HepG2 (cell line): ENCODE results near the gene INTS12. TPM values are rescaled to one million over a fixed set of nuclear protein-coding genes. Genes with fewer than 3 reads are reported as not detected.

ENCODE experiments used
- CAMTA2 ChIP-seq: sonication (generic); formaldehyde crosslinking; IDR thresholded peaks from 2 replicates; pipeline ENCODE4 v1.4.0; 2020; ENCODE audit warnings: mild to moderate bottlenecking, missing genetic modification reagents, borderline replicate concordance
- DNMT1 ChIP-seq: sonication (generic); formaldehyde crosslinking; IDR thresholded peaks from 2 replicates; pipeline ENCODE4 v1.5.1; 2020; ENCODE audit warnings: mild to moderate bottlenecking, missing genetic modification reagents
- PAWR ChIP-seq: sonication (generic); formaldehyde crosslinking; IDR thresholded peaks from 2 replicates; pipeline ENCODE4 v1.4.0; 2020; ENCODE audit warnings: missing genetic modification reagents, mild to moderate bottlenecking, borderline replicate concordance
- REL ChIP-seq: sonication (generic); formaldehyde crosslinking; conservative IDR thresholded peaks from 2 replicates; pipeline ENCODE4 v1.8.0; 2022; ENCODE audit warnings: mild to moderate bottlenecking, missing genetic modification reagents, moderate library complexity
- RFX1 ChIP-seq: fragments of 450-650 bp; IDR thresholded peaks from 2 replicates; pipeline ENCODE4 v1.6.1; 2017
- SRSF1 ChIP-seq: fragments of 200-400 bp; formaldehyde crosslinking; optimal IDR thresholded peaks from 2 replicates; pipeline ENCODE3; 2017; ENCODE audit warnings: mild to moderate bottlenecking, low read depth, low read length, moderate library complexity
- ZNF225 ChIP-seq: sonication (generic); formaldehyde crosslinking; IDR thresholded peaks from 2 replicates; pipeline ENCODE4 v1.4.0; 2020; ENCODE audit warnings: mild to moderate bottlenecking, missing genetic modification reagents
- ZNF414 ChIP-seq: sonication (generic); formaldehyde crosslinking; IDR thresholded peaks from 2 replicates; pipeline ENCODE4 v1.5.0; 2020; ENCODE audit warnings: missing genetic modification reagents
- ZNF557 ChIP-seq: sonication (generic); formaldehyde crosslinking; IDR thresholded peaks from 2 replicates; pipeline ENCODE4 v1.4.0; 2020; ENCODE audit warnings: missing genetic modification reagents
- ZNF570 ChIP-seq: sonication (generic); formaldehyde crosslinking; IDR thresholded peaks from 2 replicates; pipeline ENCODE4 v1.4.0; 2020; ENCODE audit warnings: mild to moderate bottlenecking, missing genetic modification reagents, borderline replicate concordance
- ZNF574 ChIP-seq: sonication (generic); formaldehyde crosslinking; IDR thresholded peaks from 2 replicates; pipeline ENCODE4 v1.4.0; 2020; ENCODE audit warnings: missing genetic modification reagents
- ZNF724P ChIP-seq: sonication (generic); formaldehyde crosslinking; IDR thresholded peaks from 2 replicates; pipeline ENCODE4 v1.8.0; 2022; ENCODE audit warnings: missing genetic modification reagents, borderline replicate concordance
- ZNF784 ChIP-seq: sonication (generic); formaldehyde crosslinking; IDR thresholded peaks from 2 replicates; pipeline ENCODE4 v1.5.1; 2020; ENCODE audit warnings: missing genetic modification reagents, mild to moderate bottlenecking, borderline replicate concordance
- ZNF790 ChIP-seq: sonication (generic); formaldehyde crosslinking; IDR thresholded peaks from 2 replicates; pipeline ENCODE4 v1.8.0; 2022; ENCODE audit warnings: missing genetic modification reagents, mild to moderate bottlenecking, borderline replicate concordance
- polyA plus RNA-seq, 8 experiments: library from polyadenylated mRNA; depleted of rRNA in 3 of 8; stranded (reverse) in 7 of 8; unstranded in 1 of 8; fragments of >200 nt; fragmentation: Illumina TruSeq in 4 of 8; extraction: Trizol in 4 of 8; gene quantifications; 2 replicates each; pipeline versions ENCODE4 v1.2.1 to v1.2.3, GENCODE V29; 2011 to 2016; ENCODE audit warnings: low read depth in 4 of 8, missing spikeins in 1 of 8, mixed read lengths in 1 of 8; ENCODE audit not compliant: insufficient read depth in 1 of 8
- total RNA-seq, 5 experiments: library from RNA; depleted of rRNA; stranded (reverse); fragments of >200 nt; fragmentation: Illumina TruSeq; extraction: Trizol; gene quantifications; 2 replicates each; pipeline ENCODE4 v1.2.3, GENCODE V29; 2016; ENCODE audit warnings: low read depth in 1 of 5
- TF ChIP-seq, protein P1 (sequence below): sonication (generic); formaldehyde crosslinking; IDR thresholded peaks from 2 replicates; pipeline ENCODE4 v1.5.0; 2020; ENCODE audit warnings: mild to moderate bottlenecking, missing genetic modification reagents, borderline replicate concordance
- TF ChIP-seq, protein P2 (sequence below): sonication (generic); formaldehyde crosslinking; conservative IDR thresholded peaks from 2 replicates; pipeline ENCODE4 v1.8.0; 2022; ENCODE audit warnings: missing genetic modification reagents

INTS12 gene
- total and polyA plus RNA-seq, 2 of the 13 experiments (the other 11 are each of a cell fraction or from before 2014, with no cell fraction given): 20.2 to 21.1 TPM

GRCh38 chr4:105708181-105709080 lies at the start of gene INTS12, which contains the start of gene GSTCD (continued):
- TF ChIP-seq CAMTA2 (CRISPR knock-in tag): no peak; the same call in 1 of the 2 replicates
- peak; percentile 99 for TF ChIP-seq ZNF784 (CRISPR knock-in tag)
- TF ChIP-seq ZNF570 (CRISPR knock-in tag): no peak
- peak; percentile 93; the same call in 1 of the 2 replicates for TF ChIP-seq ZNF724P (CRISPR knock-in tag)
- peak; percentile 92 for TF ChIP-seq SRSF1
- peak; percentile 97 for TF ChIP-seq ZNF574 (CRISPR knock-in tag)
- no peak for TF ChIP-seq RFX1
- TF ChIP-seq, protein P1, sequence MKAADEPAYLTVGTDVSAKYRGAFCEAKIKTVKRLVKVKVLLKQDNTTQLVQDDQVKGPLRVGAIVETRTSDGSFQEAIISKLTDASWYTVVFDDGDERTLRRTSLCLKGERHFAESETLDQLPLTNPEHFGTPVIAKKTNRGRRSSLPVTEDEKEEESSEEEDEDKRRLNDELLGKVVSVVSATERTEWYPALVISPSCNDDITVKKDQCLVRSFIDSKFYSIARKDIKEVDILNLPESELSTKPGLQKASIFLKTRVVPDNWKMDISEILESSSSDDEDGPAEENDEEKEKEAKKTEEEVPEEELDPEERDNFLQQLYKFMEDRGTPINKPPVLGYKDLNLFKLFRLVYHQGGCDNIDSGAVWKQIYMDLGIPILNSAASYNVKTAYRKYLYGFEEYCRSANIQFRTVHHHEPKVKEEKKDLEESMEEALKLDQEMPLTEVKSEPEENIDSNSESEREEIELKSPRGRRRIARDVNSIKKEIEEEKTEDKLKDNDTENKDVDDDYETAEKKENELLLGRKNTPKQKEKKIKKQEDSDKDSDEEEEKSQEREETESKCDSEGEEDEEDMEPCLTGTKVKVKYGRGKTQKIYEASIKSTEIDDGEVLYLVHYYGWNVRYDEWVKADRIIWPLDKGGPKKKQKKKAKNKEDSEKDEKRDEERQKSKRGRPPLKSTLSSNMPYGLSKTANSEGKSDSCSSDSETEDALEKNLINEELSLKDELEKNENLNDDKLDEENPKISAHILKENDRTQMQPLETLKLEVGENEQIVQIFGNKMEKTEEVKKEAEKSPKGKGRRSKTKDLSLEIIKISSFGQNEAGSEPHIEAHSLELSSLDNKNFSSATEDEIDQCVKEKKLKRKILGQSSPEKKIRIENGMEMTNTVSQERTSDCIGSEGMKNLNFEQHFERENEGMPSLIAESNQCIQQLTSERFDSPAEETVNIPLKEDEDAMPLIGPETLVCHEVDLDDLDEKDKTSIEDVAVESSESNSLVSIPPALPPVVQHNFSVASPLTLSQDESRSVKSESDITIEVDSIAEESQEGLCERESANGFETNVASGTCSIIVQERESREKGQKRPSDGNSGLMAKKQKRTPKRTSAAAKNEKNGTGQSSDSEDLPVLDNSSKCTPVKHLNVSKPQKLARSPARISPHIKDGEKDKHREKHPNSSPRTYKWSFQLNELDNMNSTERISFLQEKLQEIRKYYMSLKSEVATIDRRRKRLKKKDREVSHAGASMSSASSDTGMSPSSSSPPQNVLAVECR (CRISPR knock-in tag): peak; percentile 98
- TF ChIP-seq REL (CRISPR knock-in tag): peak; percentile 95
- TF ChIP-seq ZNF414 (CRISPR knock-in tag): peak; percentile 96
- peak; percentile 46; the same call in 1 of the 2 replicates for TF ChIP-seq PAWR
- peak; percentile 97 for TF ChIP-seq ZNF225 (CRISPR knock-in tag)
- TF ChIP-seq ZNF557 (CRISPR knock-in tag): no peak; the same call in 1 of the 2 replicates
- TF ChIP-seq, protein P2, sequence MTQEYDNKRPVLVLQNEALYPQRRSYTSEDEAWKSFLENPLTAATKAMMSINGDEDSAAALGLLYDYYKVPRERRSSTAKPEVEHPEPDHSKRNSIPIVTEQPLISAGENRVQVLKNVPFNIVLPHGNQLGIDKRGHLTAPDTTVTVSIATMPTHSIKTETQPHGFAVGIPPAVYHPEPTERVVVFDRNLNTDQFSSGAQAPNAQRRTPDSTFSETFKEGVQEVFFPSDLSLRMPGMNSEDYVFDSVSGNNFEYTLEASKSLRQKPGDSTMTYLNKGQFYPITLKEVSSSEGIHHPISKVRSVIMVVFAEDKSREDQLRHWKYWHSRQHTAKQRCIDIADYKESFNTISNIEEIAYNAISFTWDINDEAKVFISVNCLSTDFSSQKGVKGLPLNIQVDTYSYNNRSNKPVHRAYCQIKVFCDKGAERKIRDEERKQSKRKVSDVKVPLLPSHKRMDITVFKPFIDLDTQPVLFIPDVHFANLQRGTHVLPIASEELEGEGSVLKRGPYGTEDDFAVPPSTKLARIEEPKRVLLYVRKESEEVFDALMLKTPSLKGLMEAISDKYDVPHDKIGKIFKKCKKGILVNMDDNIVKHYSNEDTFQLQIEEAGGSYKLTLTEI (CRISPR knock-in tag): peak; percentile 31; the same call in 1 of the 2 replicates
- peak; percentile 99 for TF ChIP-seq DNMT1 (CRISPR knock-in tag)
- no peak for TF ChIP-seq ZNF790 (CRISPR knock-in tag)
